K562 (cell line): ENCODE data around the gene PLPP1. TPM values are rescaled to one million over a fixed set of nuclear protein-coding genes. Genes with fewer than 3 reads are reported as not detected.

Source experiments
- ATF1 ChIP-seq, 2 experiments: fragments of 450-650 bp in 1 of 2; IDR thresholded peaks; 2 replicates each; pipeline ENCODE4 v1.6.1; 2016; ENCODE audit warnings: missing compliant biosample characterization in 1 of 2, missing genetic modification characterization in 1 of 2
- ATF7 ChIP-seq: fragments of 450-650 bp; IDR thresholded peaks from 2 replicates; pipeline ENCODE4 v1.7.1; 2014; ENCODE audit warnings: mild to moderate bottlenecking, moderate library complexity
- JUND ChIP-seq, 2 experiments: IDR thresholded peaks; 2 replicates in 1 of 2; 3 replicates in 1 of 2; pipeline ENCODE4 v1.6.1; 2011; ENCODE audit warnings: borderline replicate concordance in 2 of 2, low read depth in 2 of 2, low read length in 2 of 2, improper control_type of control experiment in 1 of 2, missing biosample characterization in 1 of 2, missing genetic modification characterization in 1 of 2, missing genetic modification reagents in 1 of 2
- KLF10 ChIP-seq: fragments of 250-450 bp; sonication (Bioruptor Pico); IDR thresholded peaks from 2 replicates; pipeline ENCODE4 v1.6.1; 2021; ENCODE audit warnings: matching md5 sums
- PBX2 ChIP-seq, 2 experiments: IDR thresholded peaks in 1 of 2; conservative IDR thresholded peaks in 1 of 2; 2 replicates each; pipeline ENCODE4 v1.6.1; 2016; ENCODE audit warnings: low read depth in 2 of 2, mild to moderate bottlenecking in 1 of 2, missing compliant biosample characterization in 1 of 2, missing genetic modification characterization in 1 of 2, moderate library complexity in 1 of 2
- RAD21 ChIP-seq, 2 experiments: fragments of 250-450 bp in 1 of 2; fragments of 450-650 bp in 1 of 2; sonication (Bioruptor Pico) in 1 of 2; formaldehyde crosslinking in 1 of 2; IDR thresholded peaks in 1 of 2; conservative IDR thresholded peaks in 1 of 2; 2 replicates each; pipeline versions ENCODE4 v1.4.0 to v1.8.0; 2020 to 2022; ENCODE audit warnings: mild to moderate bottlenecking in 2 of 2, moderate library complexity in 1 of 2
- SMAD3 ChIP-seq: fragments of 450-650 bp; formaldehyde crosslinking; conservative IDR thresholded peaks from 2 replicates; pipeline ENCODE4 v1.4.0; 2020; ENCODE audit warnings: mild to moderate bottlenecking
- SMARCE1 ChIP-seq: fragments of 450-650 bp; IDR thresholded peaks from 2 replicates; pipeline ENCODE4 v1.7.1; 2016; ENCODE audit warnings: mild to moderate bottlenecking
- ZNF354B ChIP-seq: fragments of 250-450 bp; sonication (Bioruptor Pico); IDR thresholded peaks from 2 replicates; pipeline ENCODE4 v1.4.0; 2020
- polyA plus RNA-seq, 8 experiments: library from polyadenylated mRNA; depleted of rRNA in 4 of 8; stranded (reverse) in 5 of 8; unstranded in 3 of 8; fragments of >200 nt; fragmentation: Nextera tagmentation in 2 of 8; fragmentation: Illumina TruSeq in 1 of 8; extraction: Ambion mirVana in 2 of 8; extraction: Trizol in 1 of 8; gene quantifications; 2 replicates each; pipeline versions ENCODE4 v1.2.1 to v1.2.3, GENCODE V29; 2011 to 2014; ENCODE audit warnings: inconsistent platforms in 1 of 8, missing spikeins in 1 of 8
- total RNA-seq, 7 experiments: library from RNA; depleted of rRNA in 6 of 7; stranded (reverse); fragments of >200 nt in 6 of 7; fragmentation: Illumina TruSeq in 2 of 7; extraction: Trizol in 2 of 7; gene quantifications; 2 replicates each; pipeline versions ENCODE4 v1.2.1 to v1.2.3, GENCODE V29; 2011 to 2021; ENCODE audit warnings: low replicate concordance in 1 of 7
- TF ChIP-seq, protein P1 (sequence below): fragments of 450-650 bp; conservative IDR thresholded peaks from 2 replicates; pipeline ENCODE4 v1.6.1; 2016; ENCODE audit warnings: missing genetic modification characterization, low read depth, mild to moderate bottlenecking, missing compliant biosample characterization, moderate library complexity
- TF ChIP-seq, protein P2 (sequence below), 2 experiments: fragments of 450-650 bp; IDR thresholded peaks; 2 replicates each; pipeline ENCODE4 v1.6.1; 2016; ENCODE audit warnings: mild to moderate bottlenecking in 2 of 2, borderline replicate concordance in 1 of 2, low read depth in 1 of 2, moderate library complexity in 1 of 2

PLPP1 gene
- total and polyA plus RNA-seq, 9 of the 15 experiments (the other 6 are each of a cell fraction or from before 2014, with no cell fraction given) = 0.04 to 0.24 (median 0.04) TPM; not detected in 6

GRCh38 chr5:55575815-55576583 lies 41.2 kb upstream of the PLPP1 start (continued):
- TF ChIP-seq PBX2 (CRISPR knock-in tag; IDR thresholded peaks at IDR 0.05; ENCODE audit: low read depth) = no peak
- peak; percentile 67 for TF ChIP-seq PBX2 (tag; conservative IDR thresholded peaks at IDR 0.05; ENCODE audit: low read depth)
- 0 out of 2 replicates have a peak, but pooled peaks have one; percentile 33 for TF ChIP-seq SMAD3 (CRISPR knock-in tag)
- 0 out of 2 replicates have a peak, but pooled peaks have one; percentile 46 for TF ChIP-seq ZNF354B
- TF ChIP-seq RAD21 (CRISPR knock-in tag; conservative IDR thresholded peaks at IDR 0.05 in 1 of 2, IDR thresholded peaks at IDR 0.05 in 1 of 2) = peak in 1 of 2 experiments; percentile 21; a peak in 1 of 4 replicates
- TF ChIP-seq KLF10 (CRISPR knock-in tag) = no peak
- TF ChIP-seq, protein P1, sequence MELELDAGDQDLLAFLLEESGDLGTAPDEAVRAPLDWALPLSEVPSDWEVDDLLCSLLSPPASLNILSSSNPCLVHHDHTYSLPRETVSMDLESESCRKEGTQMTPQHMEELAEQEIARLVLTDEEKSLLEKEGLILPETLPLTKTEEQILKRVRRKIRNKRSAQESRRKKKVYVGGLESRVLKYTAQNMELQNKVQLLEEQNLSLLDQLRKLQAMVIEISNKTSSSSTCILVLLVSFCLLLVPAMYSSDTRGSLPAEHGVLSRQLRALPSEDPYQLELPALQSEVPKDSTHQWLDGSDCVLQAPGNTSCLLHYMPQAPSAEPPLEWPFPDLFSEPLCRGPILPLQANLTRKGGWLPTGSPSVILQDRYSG (tag) = no peak
- TF ChIP-seq ATF7 = 0 out of 2 replicates have a peak, but pooled peaks have one; percentile 33
- TF ChIP-seq, protein P2, sequence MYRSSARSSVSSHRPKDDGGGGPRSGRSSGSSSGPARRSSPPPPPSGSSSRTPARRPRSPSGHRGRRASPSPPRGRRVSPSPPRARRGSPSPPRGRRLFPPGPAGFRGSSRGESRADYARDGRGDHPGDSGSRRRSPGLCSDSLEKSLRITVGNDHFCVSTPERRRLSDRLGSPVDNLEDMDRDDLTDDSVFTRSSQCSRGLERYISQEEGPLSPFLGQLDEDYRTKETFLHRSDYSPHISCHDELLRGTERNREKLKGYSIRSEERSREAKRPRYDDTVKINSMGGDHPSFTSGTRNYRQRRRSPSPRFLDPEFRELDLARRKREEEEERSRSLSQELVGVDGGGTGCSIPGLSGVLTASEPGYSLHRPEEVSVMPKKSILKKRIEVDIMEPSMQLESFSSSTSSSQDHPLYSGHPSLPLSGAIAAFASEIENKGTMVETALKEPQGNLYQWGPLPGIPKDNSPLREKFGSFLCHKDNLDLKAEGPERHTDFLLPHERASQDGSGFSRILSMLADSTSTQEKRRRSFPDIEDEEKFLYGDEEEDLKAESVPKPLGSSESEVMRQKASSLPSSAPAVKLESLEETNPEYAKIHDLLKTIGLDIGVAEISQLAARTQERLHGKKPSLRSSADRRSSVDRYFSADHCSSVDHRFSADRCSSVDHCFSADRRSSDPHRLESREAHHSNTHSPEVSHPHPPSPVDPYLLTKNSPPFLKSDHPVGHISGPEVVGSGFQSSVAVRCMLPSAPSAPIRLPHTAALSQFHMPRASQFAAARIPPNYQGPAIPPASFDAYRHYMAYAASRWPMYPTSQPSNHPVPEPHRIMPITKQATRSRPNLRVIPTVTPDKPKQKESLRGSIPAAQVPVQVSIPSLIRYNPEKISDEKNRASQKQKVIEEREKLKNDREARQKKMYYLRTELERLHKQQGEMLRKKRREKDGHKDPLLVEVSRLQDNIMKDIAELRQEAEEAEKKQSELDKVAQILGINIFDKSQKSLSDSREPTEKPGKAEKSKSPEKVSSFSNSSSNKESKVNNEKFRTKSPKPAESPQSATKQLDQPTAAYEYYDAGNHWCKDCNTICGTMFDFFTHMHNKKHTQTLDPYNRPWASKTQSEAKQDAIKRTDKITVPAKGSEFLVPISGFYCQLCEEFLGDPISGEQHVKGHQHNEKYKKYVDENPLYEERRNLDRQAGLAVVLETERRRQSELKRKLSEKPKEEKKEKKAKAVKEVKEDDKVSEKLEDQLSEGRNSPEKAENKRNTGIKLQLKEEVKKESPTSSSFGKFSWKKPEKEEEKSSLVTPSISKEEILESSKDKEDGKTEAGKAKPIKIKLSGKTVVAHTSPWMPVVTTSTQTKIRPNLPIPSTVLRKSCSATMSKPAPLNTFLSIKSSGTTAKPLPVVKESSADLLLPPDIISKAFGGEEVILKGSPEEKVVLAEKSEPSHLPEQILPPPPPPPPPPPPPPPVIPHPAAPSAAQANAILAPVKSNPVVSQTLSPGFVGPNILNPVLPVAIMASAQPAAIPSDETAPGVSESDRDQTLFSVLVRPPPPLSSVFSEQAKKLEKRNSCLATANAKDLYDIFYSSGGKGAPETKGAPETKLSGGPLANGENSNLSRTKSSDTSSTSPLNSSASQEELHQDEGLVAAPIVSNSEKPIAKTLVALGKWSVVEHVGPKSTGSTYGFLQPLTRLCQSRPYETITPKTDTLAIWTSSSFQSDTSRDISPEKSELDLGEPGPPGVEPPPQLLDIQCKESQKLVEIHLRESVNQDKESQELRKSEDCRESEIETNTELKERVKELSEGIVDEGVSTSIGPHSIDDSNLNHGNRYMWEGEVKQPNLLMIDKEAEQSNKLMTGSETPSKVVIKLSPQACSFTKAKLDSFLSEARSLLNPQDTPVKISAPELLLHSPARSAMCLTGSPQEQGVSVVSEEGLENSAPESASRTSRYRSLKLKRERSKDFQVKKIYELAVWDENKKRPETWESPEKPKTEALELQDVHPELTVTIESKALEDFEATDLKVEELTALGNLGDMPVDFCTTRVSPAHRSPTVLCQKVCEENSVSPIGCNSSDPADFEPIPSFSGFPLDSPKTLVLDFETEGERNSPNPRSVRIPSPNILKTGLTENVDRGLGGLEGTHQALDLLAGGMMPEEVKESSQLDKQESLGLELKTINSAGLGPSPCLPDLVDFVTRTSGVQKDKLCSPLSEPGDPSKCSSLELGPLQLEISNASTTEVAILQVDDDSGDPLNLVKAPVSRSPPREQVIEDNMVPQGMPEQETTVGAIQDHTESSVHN (IDR thresholded peaks at IDR 0.05; ENCODE audit: borderline replicate concordance in 1 of 2, low read depth in 1 of 2) = 0 out of 4 replicates have a peak, but pooled peaks of 1 of the 2 experiments have one; percentile 42
- peak; percentile 62; the same call in 1 of the 2 replicates for TF ChIP-seq SMARCE1
- no peak for TF ChIP-seq ATF1 (CRISPR knock-in tag; IDR thresholded peaks at IDR 0.05)
- 0 out of 2 replicates have a peak, but pooled peaks have one; percentile 14 for TF ChIP-seq ATF1 (tag; IDR thresholded peaks at IDR 0.05)
- TF ChIP-seq JUND (IDR thresholded peaks at IDR 0.05; ENCODE audit: borderline replicate concordance, low read depth, low read length) = no peak
- TF ChIP-seq JUND (tag; IDR thresholded peaks at IDR 0.05; ENCODE audit: borderline replicate concordance, low read depth, low read length) = no peak
